IPS-11a (cell line): ENCODE measurements around the gene THSD4.

Experiments
- H3K4me3 ChIP-seq: one replicate; pipeline ENCODE4 v1.5.1; 2013; ENCODE audit warnings: low read depth, low read length, control low read depth

Gene THSD4

GRCh38 chr15:71288348-71288955 lies 173.2 kb downstream of the THSD4 start:
- H3K4me3 ChIP-seq, result no peak overlapping the region

GRCh38 chr15:71290002-71290401 lies 174.7 kb downstream of the THSD4 start:
- H3K4me3 ChIP-seq, result no peak overlapping the region

DNA sequence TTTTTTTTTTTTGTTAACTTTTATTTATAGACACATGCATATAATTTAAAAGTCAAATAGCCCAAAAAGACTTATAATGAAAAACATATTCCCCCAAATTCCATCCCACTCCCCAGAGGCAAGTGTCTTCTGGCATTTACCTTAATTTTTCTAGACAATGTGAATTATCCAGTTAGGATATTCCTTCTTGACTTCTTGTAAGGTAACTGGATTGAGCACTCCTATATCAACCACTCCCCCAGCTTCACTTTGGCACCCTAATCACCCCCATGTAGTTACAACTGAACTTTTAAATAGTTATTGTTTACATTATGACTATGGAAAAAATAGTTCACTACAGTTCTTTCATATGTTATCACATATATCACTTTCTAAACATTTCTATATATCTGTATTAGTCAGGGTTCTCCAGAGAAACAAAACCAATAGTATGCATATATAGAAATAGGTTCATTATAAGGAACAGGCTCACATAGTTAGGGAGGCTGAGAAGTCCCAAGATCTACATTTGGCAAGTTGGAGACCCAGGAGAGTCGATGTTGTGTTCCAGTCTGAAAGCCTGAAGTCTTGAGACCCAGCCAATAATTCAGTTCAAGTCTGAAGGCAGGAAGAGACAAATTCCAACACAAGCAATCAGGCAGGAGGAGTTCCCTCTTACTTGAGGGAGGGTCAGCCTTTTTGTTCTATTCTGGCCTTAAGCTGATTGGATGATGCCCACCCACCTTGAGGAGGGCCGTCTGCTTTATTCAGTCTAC lies 175.8 kb downstream of the THSD4 start:
- no peak overlapping the region for H3K4me3 ChIP-seq

- H3K4me3 ChIP-seq, result no peak overlapping the region
Measured at GRCh38 chr15:71291723-71292122, 176.5 kb downstream of the THSD4 start.

DNA sequence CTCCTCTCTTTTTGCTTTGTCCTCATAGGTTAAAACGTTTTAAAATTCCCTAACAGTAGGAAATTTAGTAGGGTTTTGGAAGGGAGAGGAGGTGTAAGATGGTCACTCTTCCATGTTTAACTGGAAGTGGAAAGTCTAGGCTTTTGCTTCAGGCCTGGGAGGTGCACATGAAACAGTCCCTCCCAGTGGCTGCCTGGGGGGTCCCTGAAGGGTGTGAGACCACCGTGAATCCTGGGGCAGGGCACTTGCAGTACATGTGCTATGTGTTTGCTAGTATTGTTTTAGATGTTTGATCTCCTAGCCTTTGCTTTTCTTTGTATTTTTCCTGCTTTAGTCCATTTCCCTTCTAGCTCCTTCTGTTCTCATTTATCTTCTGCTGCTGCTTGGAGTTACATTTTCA lies 178.5 kb downstream of the THSD4 start:
- no peak overlapping the region for H3K4me3 ChIP-seq

- no peak overlapping the region for H3K4me3 ChIP-seq
Measured at GRCh38 chr15:71294251-71294910, 179.1 kb downstream of the THSD4 start.

GRCh38 chr15:71294911-71295602 lies 179.8 kb downstream of the THSD4 start:
- H3K4me3 ChIP-seq, result no peak overlapping the region

DNA sequence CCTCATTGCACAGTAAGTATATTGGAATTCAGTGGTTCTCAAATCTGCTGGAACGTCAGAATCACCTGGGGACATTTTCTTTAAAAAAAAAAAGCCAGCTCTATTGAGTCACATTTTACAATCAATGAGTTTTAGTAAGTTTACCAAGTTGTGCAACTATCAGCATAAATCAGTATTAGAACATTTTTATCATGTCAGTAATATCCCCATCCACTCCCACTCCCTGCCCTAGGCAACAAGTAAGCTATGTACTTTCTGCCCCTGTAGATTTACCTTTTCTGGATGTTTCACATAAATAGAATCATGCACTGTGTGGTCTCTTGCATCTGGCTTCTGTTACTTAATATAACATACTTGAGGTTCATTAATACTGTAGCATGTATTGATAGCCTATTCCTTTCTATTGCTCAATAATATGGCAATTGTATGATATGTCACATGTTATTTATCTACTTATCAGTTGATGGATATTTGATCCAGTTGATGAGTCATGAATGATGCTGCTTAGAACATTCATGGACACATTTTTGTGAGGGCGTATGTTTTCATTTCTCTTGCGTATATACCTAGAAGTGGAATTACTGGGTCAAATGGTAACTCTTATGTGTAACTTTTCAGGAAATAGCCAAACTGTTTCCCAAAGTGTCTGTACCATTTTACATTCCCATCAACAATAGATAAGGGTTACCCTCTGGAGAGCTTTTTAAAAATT lies 180.5 kb downstream of the THSD4 start:
- H3K4me3 ChIP-seq, result no peak overlapping the region

DNA sequence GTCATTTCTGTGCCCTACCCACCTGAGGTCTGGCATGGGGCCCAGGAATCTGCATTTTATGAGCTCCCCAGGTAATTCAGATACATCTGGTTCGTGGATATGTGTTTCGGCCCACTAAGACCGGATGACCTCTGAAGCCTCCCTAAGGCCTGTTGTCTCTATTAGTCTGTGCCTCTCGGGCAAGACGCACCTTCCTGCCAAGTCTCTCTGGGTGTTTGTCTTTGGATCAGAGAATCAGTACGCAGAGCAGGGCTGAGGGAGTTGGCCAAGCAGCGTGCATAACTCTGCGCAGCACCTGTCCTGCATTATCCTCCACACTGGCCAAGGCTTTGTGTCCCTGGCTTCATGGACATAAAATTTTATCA lies 181.0 kb downstream of the THSD4 start:
- no peak overlapping the region for H3K4me3 ChIP-seq

- H3K4me3 ChIP-seq, result no peak overlapping the region
Measured at GRCh38 chr15:71301958-71302621, 186.8 kb downstream of the THSD4 start.

GRCh38 chr15:71302861-71303410 lies 187.7 kb downstream of the THSD4 start:
- H3K4me3 ChIP-seq, result no peak overlapping the region

GRCh38 chr15:71303977-71304376 lies 188.7 kb downstream of the THSD4 start:
- no peak overlapping the region for H3K4me3 ChIP-seq

DNA sequence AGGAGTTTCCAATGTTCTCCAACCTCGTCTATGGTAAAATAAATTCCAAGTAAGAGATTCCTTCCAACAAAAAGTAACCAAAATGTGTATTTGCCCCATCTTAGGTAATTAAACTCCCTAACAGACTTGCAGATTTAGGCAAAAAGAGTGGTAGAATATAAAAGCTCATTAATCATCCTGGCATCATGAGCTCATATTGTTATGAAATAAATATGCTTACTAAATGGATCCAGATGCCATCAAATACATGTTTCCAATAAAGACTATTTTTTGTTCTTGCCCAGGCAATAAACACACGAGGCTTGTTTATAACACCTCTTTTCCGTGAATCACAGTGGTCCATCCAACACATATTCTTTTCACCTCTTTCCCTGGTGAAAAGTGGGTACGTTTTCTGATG lies 189.4 kb downstream of the THSD4 start:
- H3K4me3 ChIP-seq, result no peak overlapping the region

DNA sequence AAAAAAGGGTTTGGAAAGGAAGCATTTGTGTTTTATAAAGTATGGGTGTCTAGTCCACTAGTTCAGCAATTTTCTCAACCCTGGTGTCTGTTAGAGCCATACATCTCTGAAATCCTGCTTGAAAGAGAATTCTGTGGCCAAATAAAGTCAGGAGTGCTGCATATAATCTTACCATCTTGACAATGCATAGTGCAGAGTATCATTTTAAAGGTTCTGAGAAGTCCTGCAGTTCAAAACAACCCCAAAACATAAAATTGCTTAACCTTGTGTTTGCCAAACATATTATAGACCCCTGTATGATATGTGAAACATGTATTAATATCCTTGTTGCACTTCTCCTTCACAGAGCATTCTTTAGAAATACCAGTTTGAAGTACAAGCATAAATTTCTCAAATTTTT lies 191.3 kb downstream of the THSD4 start:
- H3K4me3 ChIP-seq, result no peak overlapping the region

- no peak overlapping the region for H3K4me3 ChIP-seq
Measured at GRCh38 chr15:71312194-71312708, 197.0 kb downstream of the THSD4 start.

DNA sequence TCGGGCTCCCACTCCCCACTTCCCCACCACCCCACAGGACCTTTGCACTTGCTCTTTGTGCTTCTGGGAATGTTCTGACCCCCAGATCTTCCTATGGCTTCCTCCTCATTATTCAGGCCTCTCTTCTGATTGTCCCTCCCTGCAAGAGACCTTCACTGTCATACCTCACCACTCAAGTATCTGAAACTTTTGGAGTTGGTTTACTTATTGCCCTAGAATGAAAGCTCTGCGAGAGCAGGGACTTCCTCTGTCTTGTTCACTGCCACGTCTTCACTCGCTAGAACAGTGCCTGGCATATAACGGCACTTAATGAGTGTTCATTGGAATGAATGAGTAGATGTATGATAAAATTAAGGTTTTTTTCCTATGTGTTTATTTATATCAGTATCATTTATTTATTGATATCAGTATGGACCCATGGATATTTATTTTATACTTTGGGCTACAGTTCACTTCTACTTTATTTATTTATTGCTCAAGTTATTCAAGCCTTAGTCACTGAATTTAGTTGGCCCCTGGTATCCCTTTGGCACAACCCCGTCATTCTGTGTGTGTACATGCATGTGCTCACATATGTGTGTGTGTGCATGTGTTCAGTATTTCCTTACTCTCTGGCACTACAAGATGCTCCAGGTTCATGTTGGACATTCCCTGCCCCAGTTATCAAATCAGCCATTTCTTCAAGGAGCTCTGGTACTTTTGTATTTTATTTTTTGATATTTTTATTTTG lies 197.6 kb downstream of the THSD4 start:
- H3K4me3 ChIP-seq, result no peak overlapping the region

GRCh38 chr15:71313806-71314205 lies 198.5 kb downstream of the THSD4 start:
- no peak overlapping the region for H3K4me3 ChIP-seq

DNA sequence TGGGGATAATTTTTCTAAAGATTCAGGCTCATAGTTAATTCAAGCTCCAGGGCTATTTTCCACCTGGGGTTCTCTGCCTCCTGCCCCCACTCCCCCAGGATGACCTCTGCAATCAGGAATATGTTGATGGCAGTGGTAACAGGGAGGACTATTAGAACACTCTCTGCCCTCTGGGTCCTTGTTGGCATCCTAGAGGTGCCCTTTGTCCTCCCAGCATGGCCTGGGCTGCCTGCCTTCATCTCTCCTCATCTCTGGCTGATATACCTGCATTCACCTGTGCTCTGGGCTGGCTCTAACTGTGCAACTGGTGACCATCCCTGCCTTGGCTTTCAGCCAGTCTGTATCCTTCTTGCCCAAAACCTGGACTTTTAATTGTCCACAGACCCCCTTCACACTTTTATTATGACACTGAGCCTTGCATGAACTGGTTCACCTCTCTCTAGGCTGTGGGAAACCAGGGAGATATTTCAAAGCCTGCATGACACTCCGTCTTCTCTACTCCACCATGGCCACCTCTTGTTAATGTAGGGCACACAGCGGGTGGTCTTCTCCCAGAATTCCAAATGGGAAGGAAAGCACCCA lies 199.8 kb downstream of the THSD4 start:
- no peak overlapping the region for H3K4me3 ChIP-seq

GRCh38 chr15:71316911-71317310 lies 201.6 kb downstream of the THSD4 start:
- no peak overlapping the region for H3K4me3 ChIP-seq
